Measurements from ENCODE around the gene UFSP2. TPM values are rescaled to one million over a fixed set of nuclear protein-coding genes. Genes with fewer than 3 reads are reported as not detected.

UFSP2 gene
- total RNA-seq, 3 donors from 2014 or later, result 19.3 to 32.9 (median 20.2) TPM

DNA sequence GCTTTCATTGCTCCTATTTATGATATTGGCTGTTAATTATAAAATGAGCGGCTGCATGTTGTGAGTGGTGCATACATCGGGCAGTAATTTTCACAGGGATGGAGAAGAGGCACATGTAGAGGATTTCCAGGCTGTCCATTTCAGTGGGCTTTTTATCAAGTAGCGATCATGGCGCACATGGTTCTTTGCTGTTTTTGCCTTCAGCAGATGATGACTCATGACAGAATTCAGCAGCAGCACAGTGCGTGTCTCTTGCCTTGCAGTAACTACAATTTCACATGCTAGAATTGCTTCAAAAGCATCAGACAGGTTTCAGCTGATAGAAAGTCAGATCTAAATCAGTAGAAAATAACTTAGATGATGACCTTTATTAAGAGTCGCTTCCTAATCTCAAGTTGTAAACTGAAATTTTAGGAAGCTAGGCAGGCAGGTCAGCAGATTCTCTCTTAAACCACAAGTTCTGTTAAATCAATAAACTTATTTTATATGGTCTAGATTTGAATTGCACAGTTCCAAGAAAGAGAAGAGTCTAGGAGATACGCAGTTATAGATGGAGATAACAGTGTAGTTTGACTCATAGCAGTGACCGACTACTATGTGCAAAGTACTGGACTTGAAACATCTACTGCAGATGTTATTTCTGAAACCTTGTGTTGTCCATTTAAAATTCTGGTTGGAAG lies 65.9 kb downstream of the UFSP2 start:
- ATAC-seq, result no peak
- intact Hi-C loops (cut with DNase I, micrococcal nuclease), result no loop called here
- DNase-seq, result no peak
- H3K9me3 ChIP-seq, result no peaks in the 10 kb centered on the region
- TF ChIP-seq, protein P1, sequence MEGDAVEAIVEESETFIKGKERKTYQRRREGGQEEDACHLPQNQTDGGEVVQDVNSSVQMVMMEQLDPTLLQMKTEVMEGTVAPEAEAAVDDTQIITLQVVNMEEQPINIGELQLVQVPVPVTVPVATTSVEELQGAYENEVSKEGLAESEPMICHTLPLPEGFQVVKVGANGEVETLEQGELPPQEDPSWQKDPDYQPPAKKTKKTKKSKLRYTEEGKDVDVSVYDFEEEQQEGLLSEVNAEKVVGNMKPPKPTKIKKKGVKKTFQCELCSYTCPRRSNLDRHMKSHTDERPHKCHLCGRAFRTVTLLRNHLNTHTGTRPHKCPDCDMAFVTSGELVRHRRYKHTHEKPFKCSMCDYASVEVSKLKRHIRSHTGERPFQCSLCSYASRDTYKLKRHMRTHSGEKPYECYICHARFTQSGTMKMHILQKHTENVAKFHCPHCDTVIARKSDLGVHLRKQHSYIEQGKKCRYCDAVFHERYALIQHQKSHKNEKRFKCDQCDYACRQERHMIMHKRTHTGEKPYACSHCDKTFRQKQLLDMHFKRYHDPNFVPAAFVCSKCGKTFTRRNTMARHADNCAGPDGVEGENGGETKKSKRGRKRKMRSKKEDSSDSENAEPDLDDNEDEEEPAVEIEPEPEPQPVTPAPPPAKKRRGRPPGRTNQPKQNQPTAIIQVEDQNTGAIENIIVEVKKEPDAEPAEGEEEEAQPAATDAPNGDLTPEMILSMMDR (IDR thresholded peaks at IDR 0.05), result no peak
- no peaks in the 10 kb centered on the region for H3K4me1 ChIP-seq (ENCODE audit: low read depth)
- no peaks in the 10 kb centered on the region for H3K36me3 ChIP-seq (ENCODE audit: low read depth)
- H3K4me3 ChIP-seq, result no peak overlapping the region

DNA sequence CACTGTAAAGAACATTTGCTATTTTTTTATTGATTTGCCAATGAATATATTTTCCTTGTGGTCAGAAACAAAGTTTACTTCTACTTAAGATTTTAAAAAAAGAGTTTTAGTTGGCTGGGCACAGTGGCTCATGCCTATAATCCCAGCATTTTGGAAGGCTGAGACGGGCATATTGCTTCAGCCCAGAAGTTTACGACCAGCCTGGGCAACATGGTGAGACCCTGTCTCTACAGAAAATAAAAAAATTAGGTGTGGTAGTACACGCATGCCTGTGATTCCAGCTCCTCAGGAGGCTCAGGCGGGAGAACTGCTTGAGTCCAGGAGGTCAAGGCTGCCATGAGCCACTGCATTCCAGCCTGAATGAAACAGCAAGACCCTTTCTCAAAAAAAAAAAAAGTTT lies 66.8 kb downstream of the UFSP2 start:
- Histone ChIP-seq H3K4me3 (no peak overlapping the region), H3K9me3 (no peaks in the 10 kb centered on the region), H3K36me3 (ENCODE audit: low read depth) (no peaks in the 10 kb centered on the region), H3K4me1 (ENCODE audit: low read depth) (no peaks in the 10 kb centered on the region)
- TF ChIP-seq, protein P1 (IDR thresholded peaks at IDR 0.05), result no peak
- intact Hi-C loops (cut with DNase I, micrococcal nuclease), result no loop called here
- DNase-seq, result no peak
- ATAC-seq, result no peak

DNA sequence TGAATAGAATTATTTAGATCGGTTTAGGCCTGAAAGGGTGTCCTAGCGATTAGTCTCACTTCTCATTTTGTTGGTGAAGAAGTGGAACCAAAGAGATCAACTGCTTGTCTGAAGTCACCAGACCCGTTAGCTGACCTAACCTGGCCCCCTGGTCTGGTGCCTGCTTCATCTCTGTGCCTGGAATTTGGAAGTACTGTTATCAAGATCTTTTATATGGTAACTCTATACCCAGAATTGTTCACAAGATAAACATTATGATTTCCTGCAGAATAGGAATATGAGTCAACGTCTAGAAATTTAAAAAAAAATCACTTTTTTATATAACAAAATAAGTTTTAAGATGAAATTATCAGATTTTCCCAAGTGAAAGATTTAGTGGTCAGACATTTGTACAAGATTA lies 67.2 kb downstream of the UFSP2 start:
- Histone ChIP-seq H3K36me3 (ENCODE audit: low read depth) (no peaks in the 10 kb centered on the region), H3K9me3 (no peaks in the 10 kb centered on the region), H3K4me3 (no peak overlapping the region), H3K4me1 (ENCODE audit: low read depth) (no peaks in the 10 kb centered on the region)
- no peak for ATAC-seq
- TF ChIP-seq, protein P1 (IDR thresholded peaks at IDR 0.05), result no peak
- DNase-seq, result no peak
- intact Hi-C loops (cut with DNase I, micrococcal nuclease), result no loop called here

DNA sequence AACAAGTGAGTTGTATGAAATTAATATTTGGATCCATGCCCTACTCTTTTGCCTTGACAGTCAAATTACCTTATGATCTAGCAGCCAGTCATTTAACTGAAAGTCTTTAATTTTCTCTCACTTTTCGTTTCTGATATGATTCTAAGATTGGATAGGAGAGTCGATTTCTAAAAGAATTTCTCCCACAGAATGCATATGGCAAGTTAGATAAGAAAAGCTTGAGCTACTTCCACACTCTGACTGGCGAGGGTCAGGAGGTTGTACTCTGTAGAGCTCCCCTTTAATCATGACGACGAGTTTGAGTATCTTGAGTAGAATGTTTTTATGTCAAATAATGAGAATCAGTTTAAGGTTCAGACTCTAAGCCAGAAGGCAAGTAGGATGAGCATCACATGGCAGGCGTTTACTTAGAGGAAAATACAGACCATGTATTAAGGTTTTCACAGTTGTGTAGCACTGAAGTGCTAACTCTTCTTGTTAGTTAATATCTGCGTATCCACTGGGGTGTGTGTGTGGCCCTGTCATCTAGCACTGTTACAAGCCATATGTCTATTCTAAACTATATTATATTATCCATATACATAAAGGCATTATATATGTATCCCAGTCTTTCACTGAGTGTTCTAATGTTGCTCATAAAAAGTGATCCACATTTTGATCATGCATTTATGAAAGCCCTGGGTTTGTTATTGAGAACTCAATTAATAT lies 67.9 kb downstream of the UFSP2 start:
- intact Hi-C loops (cut with DNase I, micrococcal nuclease), result no loop called here
- Histone ChIP-seq H3K9me3 (no peaks in the 10 kb centered on the region), H3K4me3 (no peak overlapping the region), H3K4me1 (ENCODE audit: low read depth) (no peaks in the 10 kb centered on the region), H3K36me3 (ENCODE audit: low read depth) (no peaks in the 10 kb centered on the region)
- ATAC-seq, result no peak
- DNase-seq, result no peak
- TF ChIP-seq, protein P1 (IDR thresholded peaks at IDR 0.05), result no peak

DNA sequence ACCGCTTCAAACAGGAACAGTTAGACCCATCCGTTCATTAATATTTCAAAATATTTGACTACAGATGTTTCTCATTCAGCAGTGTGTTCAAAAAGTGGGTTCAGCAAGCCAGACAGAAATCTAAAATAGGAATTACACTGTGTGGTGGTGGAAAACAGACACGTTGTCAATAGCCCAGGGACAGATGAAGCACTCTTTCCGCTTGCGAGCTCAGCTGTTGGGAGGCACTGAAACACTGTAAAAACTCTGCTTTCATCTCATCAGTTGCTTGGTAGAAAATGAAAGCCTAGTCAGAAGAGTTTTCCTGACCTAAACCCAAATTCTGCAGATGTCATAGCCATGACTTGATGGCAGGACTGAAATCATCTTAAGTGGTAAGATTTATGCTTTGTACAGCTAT lies 68.6 kb downstream of the UFSP2 start:
- TF ChIP-seq, protein P1 (IDR thresholded peaks at IDR 0.05), result no peak
- H3K4me1 ChIP-seq (ENCODE audit: low read depth), result no peaks in the 10 kb centered on the region
- intact Hi-C loops (cut with DNase I, micrococcal nuclease), result no loop called here
- H3K9me3 ChIP-seq, result no peaks in the 10 kb centered on the region
- no peaks in the 10 kb centered on the region for H3K36me3 ChIP-seq (ENCODE audit: low read depth)
- ATAC-seq (no peak), DNase-seq (no peak)
- no peak overlapping the region for H3K4me3 ChIP-seq
